Superior temporal gyrus (tissue), 1 donor: ENCODE measurements around the gene OR2T29.
"Not testable (repeated sequence)": the region's sequence is repeated elsewhere in the genome, so short reads cannot be mapped to it uniquely, and the experiment has no call there.

Source experiments
- DNase-seq: peaks from one replicate; pipeline ENCODE4 v3.0.0-alpha.2; 2016; ENCODE audit errors: extremely low spot score

The OR2T29 gene

GRCh38 chr1:248510217-248510616 lies 52.4 kb downstream of the OR2T29 start:
- DNase-seq: not testable (repeated sequence)

DNA sequence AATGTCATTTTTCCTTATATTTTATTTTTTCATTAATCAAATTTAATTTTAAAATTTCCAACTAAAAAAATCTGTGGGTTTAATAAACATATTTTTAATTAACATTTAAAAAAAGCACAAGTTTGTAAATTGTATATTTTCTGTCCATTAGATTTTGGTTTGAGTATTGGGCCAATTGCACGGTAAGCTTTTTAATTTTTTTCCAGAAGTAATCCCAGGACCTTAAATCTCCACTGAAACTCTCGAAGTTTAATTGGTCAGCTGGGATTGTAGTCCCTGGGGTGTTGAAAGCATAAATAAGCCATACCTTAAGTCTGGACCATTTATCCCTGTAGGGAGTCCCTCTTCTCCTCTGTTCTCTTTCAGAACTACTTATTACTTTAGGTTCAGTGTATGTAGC lies 54.8 kb downstream of the OR2T29 start, which contains the start of gene OR2G6:
TSS of gene OR2G6 (plus strand) at position 301 of the 400 bp plus-strand sequence. CDS start 13,574 bp downstream, outside the sequence.
- DNase-seq: not testable (repeated sequence)
